GM18858 (cell line): ENCODE results near the gene CORO2B.

Experiments used
- ATAC-seq: cut with Tn5 transposase; IDR thresholded peaks from one replicate; pipeline ENCODE4 v1.9.1; 2021; ENCODE audit not compliant: unreplicated experiment

CORO2B gene

GRCh38 chr15:68572309-68572708, 6.5 kb upstream of the CORO2B start:
- no peak for ATAC-seq

DNA sequence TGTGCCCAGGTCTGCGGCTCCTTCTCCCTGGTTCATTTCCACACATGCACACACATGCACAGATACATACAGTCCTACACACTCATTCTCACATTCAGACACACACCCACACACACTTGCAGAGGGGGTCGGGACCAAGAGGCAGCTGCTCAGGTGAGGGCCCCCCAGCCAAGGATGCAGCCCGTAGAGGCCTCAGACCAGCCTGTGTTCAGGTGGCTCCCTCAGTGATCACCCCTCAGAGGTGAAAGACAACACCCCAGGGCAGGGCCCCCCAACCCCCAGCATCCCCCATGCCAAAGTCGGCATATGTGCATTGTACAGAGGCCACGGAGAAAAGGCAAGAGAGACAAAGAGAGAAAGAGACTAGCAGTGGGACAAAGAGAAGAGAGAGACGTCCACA, 5.9 kb upstream of the CORO2B start:
- ATAC-seq, result no peak

DNA sequence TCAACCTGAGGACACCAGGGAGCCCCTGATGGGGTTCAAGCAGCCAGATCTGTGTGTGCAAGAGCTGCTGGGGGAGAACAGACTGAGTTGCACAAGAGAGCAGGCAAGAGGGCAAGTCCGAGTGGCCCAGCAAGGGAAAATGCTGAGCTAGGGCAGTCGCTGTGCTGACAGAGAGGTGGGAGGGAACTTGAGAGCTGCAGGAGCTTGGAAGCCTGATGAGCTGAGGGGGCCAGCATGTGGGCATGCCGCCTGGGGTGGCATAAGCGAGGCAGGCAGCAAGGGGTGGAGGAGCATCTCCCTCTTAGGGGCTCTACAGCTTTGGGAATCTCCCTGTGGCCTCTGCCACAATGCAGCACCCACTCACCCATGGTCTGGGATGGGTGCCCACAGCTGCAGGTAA, 4.7 kb upstream of the CORO2B start:
- no peak for ATAC-seq

DNA sequence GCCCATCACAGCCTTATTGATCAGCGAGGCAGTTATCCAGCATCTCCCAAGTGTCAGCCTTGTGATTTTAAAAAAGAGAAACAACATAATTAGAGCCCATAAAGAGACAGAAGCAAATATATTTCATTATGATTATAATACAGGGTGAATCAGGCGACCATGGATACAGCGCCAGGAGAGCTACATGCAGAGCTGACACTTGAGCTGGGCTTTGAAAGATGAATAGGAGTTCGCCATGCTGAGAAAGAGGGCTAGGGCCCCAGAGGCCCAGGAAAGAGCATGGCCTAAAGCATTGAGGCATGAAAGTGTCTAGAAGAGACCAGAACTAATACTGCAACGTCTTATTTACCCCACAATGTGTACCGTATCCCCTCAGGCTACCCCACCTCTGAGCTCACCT, 4.2 kb upstream of the CORO2B start:
- no peak for ATAC-seq

- no peak for ATAC-seq
Observed at GRCh38 chr15:68576235-68576892, 2.4 kb upstream of the CORO2B start.

DNA sequence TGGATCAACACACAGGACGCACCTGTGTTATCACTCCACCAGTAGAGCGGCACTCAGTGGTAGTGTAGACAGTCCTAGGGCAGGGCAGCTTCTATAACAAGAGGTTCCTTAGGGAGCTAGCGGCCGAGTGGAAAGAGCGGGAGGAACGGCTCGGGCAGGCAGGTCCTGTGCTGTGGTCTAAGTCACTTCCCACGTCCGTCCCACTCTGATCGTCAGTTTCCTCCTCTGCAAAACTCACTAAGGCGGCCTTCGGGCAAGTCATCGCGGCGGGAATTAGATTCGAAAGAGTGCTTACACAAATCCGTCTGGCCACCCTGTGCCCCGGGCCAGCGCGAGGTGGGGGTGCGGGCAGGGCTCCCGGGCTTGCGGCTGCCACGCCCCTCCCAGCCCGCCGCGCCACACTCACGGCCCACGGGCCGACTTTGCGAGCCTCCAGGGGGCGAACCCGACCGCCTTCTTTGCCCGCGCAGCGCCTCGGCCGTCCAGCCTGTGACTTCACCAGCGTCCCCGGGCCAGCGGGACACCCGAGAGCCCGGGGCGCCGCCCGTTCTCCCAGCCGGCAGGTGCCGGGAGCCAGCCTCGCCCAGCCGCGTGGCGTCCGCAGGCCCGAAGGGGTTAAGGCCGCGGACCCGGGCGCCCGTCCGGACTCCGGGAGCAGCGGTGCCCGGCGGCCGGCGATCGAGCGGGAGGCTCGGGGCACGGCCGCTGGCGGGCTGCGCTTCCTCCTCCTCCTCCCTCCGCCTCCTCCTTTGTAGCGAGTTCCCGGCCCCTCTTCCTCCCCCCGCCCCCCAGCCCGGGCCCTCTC, 416 bp upstream of the CORO2B start:
- ATAC-seq, result no peak

GRCh38 chr15:68580026-68580882, 1.5 kb downstream of the CORO2B start:
- ATAC-seq, result no peak

DNA sequence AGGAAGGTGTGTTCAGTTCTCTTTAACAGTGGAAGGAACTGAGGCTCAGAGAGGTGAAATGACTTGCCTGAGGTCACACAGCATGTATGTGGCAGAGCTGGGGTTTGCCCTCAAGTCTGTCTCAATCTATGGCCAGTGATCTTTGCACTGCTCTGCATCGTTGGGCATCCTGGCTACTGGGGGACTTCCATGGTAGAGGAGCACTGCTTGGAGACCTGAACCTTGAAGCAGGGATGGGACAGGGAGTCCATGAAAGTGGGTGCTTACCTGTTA, 2.0 kb downstream of the CORO2B start:
- ATAC-seq, result no peak

- no peak for ATAC-seq
Observed at GRCh38 chr15:68581725-68582124, 2.9 kb downstream of the CORO2B start.

DNA sequence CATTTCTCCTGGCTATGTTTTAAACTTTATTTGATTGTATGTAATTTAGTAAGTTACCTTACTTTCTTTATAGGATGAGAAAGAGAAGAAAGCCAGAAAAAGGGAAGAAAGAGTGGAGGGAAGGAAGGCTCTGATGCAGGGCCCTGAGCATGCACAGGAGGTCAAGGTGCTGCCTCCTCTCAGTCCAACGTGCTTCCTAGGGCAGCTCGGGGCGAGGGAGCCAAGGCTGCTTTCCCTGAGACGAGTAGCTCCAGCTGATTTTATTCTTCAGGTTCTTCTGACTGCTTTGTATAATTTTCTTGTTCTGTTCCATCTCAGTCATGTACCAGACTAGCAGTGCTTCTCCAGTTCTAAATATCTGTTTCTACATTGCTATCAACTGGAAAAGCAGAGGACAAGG, 3.4 kb downstream of the CORO2B start:
- ATAC-seq, result no peak

GRCh38 chr15:68582864-68583263, 4.1 kb downstream of the CORO2B start:
- no peak for ATAC-seq

DNA sequence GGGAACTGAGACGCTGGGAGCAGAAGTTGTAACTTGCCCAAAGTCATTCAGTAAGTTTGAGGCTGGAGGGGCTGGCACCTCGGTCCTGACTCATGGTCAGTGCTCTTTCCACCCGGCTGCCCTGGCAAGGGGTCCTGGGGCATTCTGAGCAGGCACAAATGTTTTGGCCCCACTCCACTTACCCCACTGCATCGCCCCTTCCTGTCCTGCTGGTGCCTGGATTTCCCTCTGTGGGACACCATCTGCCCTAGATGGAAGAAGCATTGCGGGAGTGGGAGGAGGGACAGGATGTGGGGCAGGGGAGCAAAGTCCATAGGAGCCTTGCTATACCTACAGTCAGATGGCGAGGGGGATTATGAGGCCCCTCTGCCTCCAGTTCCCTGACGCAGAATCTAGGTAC, 4.5 kb downstream of the CORO2B start:
- no peak for ATAC-seq

DNA sequence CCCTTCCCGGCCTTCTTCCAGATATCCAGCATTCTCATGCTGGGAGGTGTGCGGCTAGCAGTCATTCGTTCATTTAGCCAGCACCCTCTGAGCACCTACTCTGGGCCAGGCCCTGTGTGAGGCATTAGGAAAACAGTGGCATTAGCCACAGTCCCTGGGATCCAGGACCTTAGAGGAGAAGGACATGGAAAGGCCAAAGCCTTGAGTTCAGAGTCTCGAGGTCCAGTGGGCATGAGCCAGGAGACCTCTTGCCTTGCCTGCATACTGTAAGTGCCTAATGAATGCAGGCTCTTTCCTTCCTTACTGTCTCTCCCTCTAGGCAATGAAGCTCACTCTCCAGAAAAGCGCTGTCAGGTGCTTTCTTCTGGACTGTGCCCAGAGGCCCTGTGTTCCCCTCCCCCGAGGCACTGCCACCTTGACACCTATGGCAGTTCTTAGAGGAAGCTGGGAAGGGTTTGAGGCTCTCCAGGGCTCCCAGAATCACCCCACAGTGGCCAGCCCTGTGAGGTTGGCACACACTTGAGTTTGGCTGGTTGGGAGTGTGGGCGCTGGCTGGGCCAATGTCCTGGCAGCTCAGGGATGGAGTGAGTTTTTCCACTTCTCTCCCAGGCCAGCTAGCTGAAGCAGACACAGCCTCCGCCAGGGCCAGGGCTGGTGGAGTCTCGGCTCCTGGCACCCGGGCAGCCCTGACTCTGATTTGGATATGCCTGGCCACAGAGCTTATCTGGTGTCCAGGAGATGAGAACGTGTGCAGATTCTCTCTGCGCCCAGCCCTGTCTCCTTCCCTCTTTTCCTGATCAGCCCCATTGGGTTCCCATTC, 5.4 kb downstream of the CORO2B start:
- ATAC-seq, result no peak

GRCh38 chr15:68584756-68585573, 6.2 kb downstream of the CORO2B start:
- ATAC-seq, result no peak

DNA sequence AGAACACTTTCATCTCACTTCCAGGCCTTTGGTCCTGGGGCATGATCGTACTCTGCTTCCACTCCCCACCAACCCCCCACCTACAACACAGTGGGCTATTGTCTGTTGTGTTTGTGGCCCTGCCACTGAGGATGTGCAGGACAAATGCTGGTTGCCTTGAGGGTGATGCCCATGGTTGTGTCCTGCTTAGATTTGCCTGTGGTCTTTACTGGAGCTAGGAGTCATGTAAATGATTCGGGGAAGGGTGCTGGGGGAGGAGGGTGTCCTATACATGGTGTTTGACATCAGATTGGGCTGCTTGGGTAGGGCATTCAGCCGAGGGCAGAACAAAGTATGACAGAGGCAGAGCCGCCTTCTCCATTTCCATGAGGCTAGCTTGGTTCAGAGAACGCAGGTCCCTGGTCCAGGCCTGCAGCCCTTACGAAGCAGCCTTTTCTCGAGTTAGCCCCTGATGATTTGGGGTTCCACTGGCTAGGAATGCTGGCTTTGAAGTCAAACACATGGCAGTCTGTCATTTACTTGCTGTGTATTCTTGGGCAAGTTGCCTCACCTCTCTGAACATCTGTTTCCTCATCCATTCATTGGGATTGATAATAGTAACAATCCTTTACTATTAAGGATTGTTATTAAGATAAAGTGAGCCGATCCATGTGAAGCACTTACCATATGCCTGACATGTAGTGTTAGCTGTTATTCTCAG, 6.9 kb downstream of the CORO2B start:
- ATAC-seq, result no peak

DNA sequence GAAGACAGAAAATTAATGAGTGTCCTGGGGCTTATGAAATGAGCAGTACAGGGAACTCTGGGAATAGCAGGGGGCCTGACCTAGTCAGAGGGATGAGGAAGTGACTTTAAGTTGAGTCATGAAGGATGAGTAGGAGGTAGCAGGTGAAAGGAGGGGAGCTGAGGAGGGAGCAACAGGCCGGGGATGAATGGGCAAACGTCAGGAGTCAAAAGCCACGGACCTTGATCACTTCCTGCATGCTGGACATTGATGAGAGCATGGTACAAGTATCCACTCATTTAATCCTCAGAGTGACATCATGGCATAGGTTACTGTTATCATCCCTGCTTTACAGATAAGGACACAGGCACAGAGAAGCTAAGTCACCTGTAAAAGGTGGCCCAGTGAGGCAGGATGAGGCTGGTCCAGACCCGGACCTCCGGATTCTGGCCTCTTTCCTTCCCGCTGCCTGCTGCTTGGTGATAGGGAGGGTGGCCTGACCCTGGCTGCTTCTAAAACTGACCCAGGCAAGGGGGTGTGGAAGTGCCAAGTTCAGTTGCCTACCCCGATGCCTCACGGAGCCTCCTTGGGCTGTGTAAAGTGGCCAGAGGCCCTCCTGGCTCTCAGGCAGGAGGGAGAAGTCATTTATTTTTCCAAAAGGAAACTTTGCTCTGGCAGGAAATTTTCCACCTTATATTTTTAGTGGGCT, 7.6 kb downstream of the CORO2B start:
- ATAC-seq, result no peak

DNA sequence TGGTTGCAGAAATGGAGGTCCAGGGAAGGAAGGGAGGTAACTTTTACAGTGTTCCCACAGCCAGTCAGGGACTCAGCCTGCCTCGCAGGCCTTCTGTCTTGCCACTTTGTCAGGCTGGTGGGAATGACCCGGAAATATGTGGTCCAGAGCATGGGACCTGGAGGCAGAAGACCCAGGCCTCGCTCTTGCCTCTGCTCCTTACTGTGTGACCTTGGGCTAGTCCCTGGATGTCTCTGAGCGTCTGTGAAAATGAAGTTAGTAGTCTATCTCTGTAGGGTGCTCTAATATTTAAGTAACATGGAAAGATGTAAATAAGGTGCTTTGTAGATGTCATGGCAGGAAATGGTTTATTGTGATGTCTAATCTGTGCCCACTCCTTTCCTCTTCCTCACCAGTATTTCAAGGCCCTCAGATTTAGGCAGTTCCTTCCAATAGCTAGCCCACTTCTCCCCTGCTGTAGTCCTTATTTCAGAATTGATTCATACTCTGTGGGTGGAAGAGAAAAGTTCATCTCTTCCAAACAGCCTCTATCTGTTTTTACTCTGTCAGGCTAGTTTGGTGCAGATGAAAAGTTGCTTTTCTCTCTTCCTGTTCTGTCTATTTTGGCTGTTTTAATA, 9.1 kb downstream of the CORO2B start:
- ATAC-seq, result no peak

DNA sequence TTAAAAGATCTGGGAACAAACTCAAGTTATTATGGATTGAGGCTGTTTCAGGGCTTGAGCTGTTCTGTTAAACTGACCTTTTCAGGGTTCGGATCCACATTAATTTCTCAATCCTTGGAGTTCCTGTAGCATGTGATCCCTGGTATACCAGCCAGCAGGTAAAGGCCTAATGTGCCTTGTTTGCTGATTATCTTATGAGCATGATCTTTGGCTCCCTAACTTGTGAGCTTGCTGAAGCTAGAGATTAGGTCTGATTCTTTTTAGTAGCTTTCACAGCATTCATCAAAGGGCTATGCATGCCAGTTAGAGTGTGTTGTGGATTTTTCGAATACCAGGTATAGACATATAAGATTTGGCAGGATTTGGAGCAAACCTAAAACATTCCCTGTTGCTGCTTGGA, 10.3 kb downstream of the CORO2B start:
- no peak for ATAC-seq
